OCI-LY7 (cell line): ENCODE results near the gene RBM26. TPM values are rescaled to one million over a fixed set of nuclear protein-coding genes. Genes with fewer than 3 reads are reported as not detected.
"Not testable (repeated sequence)": the region's sequence is repeated elsewhere in the genome, so short reads cannot be mapped to it uniquely, and the experiment has no call there.

Experiments
- BruUV-seq: library from RNA; stranded (reverse); fragments of 400-500 nt; replicated peaks from 2 replicates; lab custom pipeline; 2021; lab: Mats Ljungman, UMichigan
- CTCF ChIA-PET: fragments of 300-600 bp; sonication (Branson Sonifier 250); formaldehyde crosslinking; loops from one replicate; lab custom pipeline; 2022; ENCODE audit warnings: antibody characterized with exemption; ENCODE audit not compliant: unreplicated experiment; lab: Charles Lee
- POLR2A ChIA-PET: fragments of 300-600 bp; sonication (Branson Sonifier 250); formaldehyde crosslinking; loops from one replicate; lab custom pipeline; 2022; ENCODE audit warnings: antibody characterized with exemption; lab: Charles Lee
- DNase-seq: peaks from one replicate; pipeline ENCODE4 v3.0.0-alpha.2; 2015; ENCODE audit warnings: low spot score
- H2AFZ ChIP-seq: fragments of 200-600 bp; sonication (generic), shearing (Covaris generic); 2 replicates; pipeline ENCODE4 v1.6.1; 2014; ENCODE audit warnings: mild to moderate bottlenecking, antibody characterized with exemption, low read length, moderate library complexity
- H3K27ac ChIP-seq: fragments of 200-600 bp; sonication (generic); 2 replicates; pipeline ENCODE4 v1.5.1; 2014; ENCODE audit warnings: mixed run types, low read depth, mild to moderate bottlenecking, moderate library complexity, low read length, inconsistent platforms; ENCODE audit not compliant: poor library complexity, severe bottlenecking
- H3K36me3 ChIP-seq: fragments of 200-600 bp; sonication (generic); 2 replicates; pipeline ENCODE4 v1.6.1; 2014; ENCODE audit warnings: mild to moderate bottlenecking, antibody characterized with exemption, low read length, moderate library complexity, mixed read lengths; ENCODE audit not compliant: insufficient read depth
- H3K4me1 ChIP-seq: fragments of 200-600 bp; sonication (generic); 2 replicates; pipeline ENCODE4 v1.5.1; 2014; ENCODE audit warnings: mild to moderate bottlenecking, low read length; ENCODE audit not compliant: insufficient read depth, poor library complexity, severe bottlenecking
- H3K4me2 ChIP-seq: fragments of 200-600 bp; sonication (generic); 2 replicates; pipeline ENCODE4 v1.6.1; 2014; ENCODE audit warnings: mild to moderate bottlenecking, low read length
- H3K4me3 ChIP-seq: fragments of 200-600 bp; sonication (generic); 2 replicates; pipeline ENCODE4 v1.5.1; 2014; ENCODE audit warnings: mild to moderate bottlenecking, low read depth, low read length; ENCODE audit not compliant: poor library complexity, severe bottlenecking
- H3K79me2 ChIP-seq: fragments of 200-600 bp; sonication (generic); 2 replicates; pipeline ENCODE4 v1.6.1; 2016; ENCODE audit warnings: low read depth, mild to moderate bottlenecking, low read length, moderate library complexity, mixed read lengths; ENCODE audit not compliant: insufficient read depth
- H3K9me2 ChIP-seq: fragments of 200-600 bp; sonication (generic); 2 replicates; pipeline ENCODE4 v1.6.1; 2016; ENCODE audit warnings: mild to moderate bottlenecking, low read length, mixed read lengths; ENCODE audit not compliant: insufficient read depth
- H3K9me3 ChIP-seq: fragments of 200-600 bp; sonication (generic); 2 replicates; pipeline ENCODE4 v1.6.1; 2014; ENCODE audit warnings: mild to moderate bottlenecking, mixed run types, low read length, mixed read lengths
- H4K20me1 ChIP-seq: fragments of 200-600 bp; sonication (generic); 2 replicates; pipeline ENCODE4 v1.6.1; 2014; ENCODE audit warnings: mild to moderate bottlenecking, antibody characterized with exemption, low read length, moderate library complexity, mixed read lengths; ENCODE audit not compliant: insufficient read depth
- EZH2phosphoT487 ChIP-seq: fragments of 200-600 bp; sonication (generic); IDR thresholded peaks from 2 replicates; pipeline ENCODE4 v1.6.1; 2018; ENCODE audit warnings: low read depth, borderline replicate concordance, mild to moderate bottlenecking, mixed run types, antibody characterized with exemption, low read length, moderate library complexity, mixed read lengths
- intact Hi-C: fragments of 100-400 bp; cut with micrococcal nuclease; formaldehyde crosslinking; loops from one replicate; pipeline ENCODE4 v1.10.0; 2022; ENCODE audit not compliant: unreplicated experiment
- total RNA-seq, 2 experiments: library from RNA; depleted of rRNA in 1 of 2; stranded (reverse); fragments of >200 nt in 1 of 2; shearing (Covaris generic) in 1 of 2; gene quantifications; 2 replicates each; pipeline ENCODE4 v1.2.3, GENCODE V29; 2014 to 2022
- TF ChIP-seq, protein P1 (sequence below): fragments of 200-600 bp; sonication (generic); conservative IDR thresholded peaks from 2 replicates; pipeline ENCODE4 v1.5.1; 2014; ENCODE audit warnings: mild to moderate bottlenecking, antibody characterized with exemption, low read length, moderate library complexity, mixed read lengths

Gene RBM26
- total RNA-seq, 2 experiments from 2014 or later = 44.1 to 85.2 TPM

DNA sequence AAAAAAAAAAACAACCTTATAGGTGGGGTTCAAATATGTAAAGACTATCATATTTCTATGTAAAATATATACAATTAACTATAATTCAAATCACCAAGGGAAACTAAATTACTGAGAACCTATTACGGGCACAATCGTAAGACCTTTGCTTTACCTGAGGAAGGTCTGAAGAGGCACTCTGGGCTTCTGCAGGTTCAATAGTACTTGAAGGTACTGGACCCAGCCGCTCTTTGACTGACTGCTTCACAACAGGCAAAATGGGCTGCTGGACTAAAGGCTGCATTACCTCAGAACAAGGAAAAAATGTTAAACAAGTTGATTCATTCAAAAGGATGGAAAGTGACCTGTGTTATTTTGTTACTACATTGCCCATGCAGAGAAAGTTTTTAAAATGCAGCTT lies 51.8 kb downstream of the RBM26 start:
- H3K36me3 ChIP-seq = peaks cover 97% of the 10 kb centered on the region
- no peak overlapping the region for H3K27ac ChIP-seq
- DNase-seq = no peak
- H4K20me1 ChIP-seq = no peaks in the 10 kb centered on the region
- H3K4me1 ChIP-seq = no peaks in the 10 kb centered on the region
- H3K4me3 ChIP-seq = no peak overlapping the region
- POLR2A ChIA-PET = interaction anchor here (1.1 kb wide), 1 partner anchor 15 kb away, joined by 3 read pairs; no protein-coding TSS in a partner anchor
- CTCF ChIA-PET = no interaction called here
- BruUV-seq = no TSS peak
- no peak overlapping the region for H2AFZ ChIP-seq
- intact Hi-C loops = no loop called here
- no peak overlapping the region for H3K4me2 ChIP-seq
- no peaks in the 10 kb centered on the region for H3K9me2 ChIP-seq
- no peak for TF ChIP-seq EZH2phosphoT487
- TF ChIP-seq, protein P1, sequence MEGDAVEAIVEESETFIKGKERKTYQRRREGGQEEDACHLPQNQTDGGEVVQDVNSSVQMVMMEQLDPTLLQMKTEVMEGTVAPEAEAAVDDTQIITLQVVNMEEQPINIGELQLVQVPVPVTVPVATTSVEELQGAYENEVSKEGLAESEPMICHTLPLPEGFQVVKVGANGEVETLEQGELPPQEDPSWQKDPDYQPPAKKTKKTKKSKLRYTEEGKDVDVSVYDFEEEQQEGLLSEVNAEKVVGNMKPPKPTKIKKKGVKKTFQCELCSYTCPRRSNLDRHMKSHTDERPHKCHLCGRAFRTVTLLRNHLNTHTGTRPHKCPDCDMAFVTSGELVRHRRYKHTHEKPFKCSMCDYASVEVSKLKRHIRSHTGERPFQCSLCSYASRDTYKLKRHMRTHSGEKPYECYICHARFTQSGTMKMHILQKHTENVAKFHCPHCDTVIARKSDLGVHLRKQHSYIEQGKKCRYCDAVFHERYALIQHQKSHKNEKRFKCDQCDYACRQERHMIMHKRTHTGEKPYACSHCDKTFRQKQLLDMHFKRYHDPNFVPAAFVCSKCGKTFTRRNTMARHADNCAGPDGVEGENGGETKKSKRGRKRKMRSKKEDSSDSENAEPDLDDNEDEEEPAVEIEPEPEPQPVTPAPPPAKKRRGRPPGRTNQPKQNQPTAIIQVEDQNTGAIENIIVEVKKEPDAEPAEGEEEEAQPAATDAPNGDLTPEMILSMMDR = no peak
- H3K79me2 ChIP-seq = peaks cover 12% of the 10 kb centered on the region; the same call in 1 of the 2 replicates
- no peaks in the 10 kb centered on the region for H3K9me3 ChIP-seq

DNA sequence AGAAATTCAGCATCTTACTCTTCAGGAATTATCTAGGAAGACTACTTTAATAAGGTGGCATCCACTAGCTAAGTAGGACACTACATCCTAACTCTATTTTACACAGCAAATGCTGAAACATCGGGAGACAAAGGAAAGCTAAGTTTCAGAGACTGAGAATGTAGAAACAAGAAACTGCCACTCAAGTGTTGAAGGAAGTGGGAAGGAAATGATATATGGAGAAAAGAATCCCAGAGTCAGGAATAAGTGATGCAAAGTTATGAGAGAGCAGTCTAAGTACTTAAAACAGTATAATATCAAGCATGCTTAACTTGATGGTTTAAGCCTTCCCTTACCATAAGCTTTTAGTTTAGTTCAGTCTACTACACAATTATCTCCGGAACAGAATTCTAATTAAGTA lies 52.4 kb downstream of the RBM26 start:
- no peak overlapping the region for H2AFZ ChIP-seq
- DNase-seq = no peak
- intact Hi-C loops = no loop called here
- no TSS peak for BruUV-seq
- TF ChIP-seq EZH2phosphoT487 = no peak
- TF ChIP-seq, protein P1 = no peak
- no peak overlapping the region for H3K27ac ChIP-seq
- no peaks in the 10 kb centered on the region for H4K20me1 ChIP-seq
- H3K36me3 ChIP-seq = peaks cover 97% of the 10 kb centered on the region
- ChIA-PET CTCF (no interaction called here), POLR2A (no interaction called here)
- no peaks in the 10 kb centered on the region for H3K4me1 ChIP-seq
- no peaks in the 10 kb centered on the region for H3K9me3 ChIP-seq
- H3K79me2 ChIP-seq = peaks cover 12% of the 10 kb centered on the region; the same call in 1 of the 2 replicates
- H3K9me2 ChIP-seq = no peaks in the 10 kb centered on the region
- H3K4me3 ChIP-seq = no peak overlapping the region
- H3K4me2 ChIP-seq = no peak overlapping the region

DNA sequence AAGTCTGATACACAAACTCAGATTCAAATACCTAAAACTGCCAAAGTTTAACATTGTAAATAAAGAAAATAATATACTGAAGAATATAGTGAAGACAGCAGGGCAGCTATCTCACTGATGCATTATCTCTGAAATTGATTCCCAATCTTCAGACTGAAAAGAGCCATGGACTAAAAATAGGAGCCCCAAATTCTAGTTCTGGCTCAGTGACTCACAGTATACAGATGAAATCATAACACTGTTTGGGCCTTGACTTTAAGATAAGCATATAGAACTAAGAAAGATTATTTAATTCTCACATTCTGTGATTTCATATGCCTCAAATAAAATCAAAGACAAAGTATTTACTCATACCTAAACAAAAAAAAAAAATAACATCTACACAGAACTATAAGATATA lies 53.9 kb downstream of the RBM26 start:
- intact Hi-C loops = no loop called here
- Histone ChIP-seq H3K79me2 (peaks cover 12% of the 10 kb centered on the region; the same call in 1 of the 2 replicates), H3K4me3 (no peak overlapping the region), H3K4me2 (no peak overlapping the region), H3K9me2 (no peaks in the 10 kb centered on the region), H4K20me1 (no peaks in the 10 kb centered on the region; the same call in 1 of the 2 replicates), H3K9me3 (no peaks in the 10 kb centered on the region), H2AFZ (no peak overlapping the region), H3K36me3 (peaks cover 97% of the 10 kb centered on the region), H3K4me1 (no peaks in the 10 kb centered on the region), H3K27ac (no peak overlapping the region)
- POLR2A ChIA-PET = no interaction called here
- TF ChIP-seq EZH2phosphoT487 = no peak
- TF ChIP-seq, protein P1 = no peak
- DNase-seq = no peak
- BruUV-seq = no TSS peak
- CTCF ChIA-PET = no interaction called here

DNA sequence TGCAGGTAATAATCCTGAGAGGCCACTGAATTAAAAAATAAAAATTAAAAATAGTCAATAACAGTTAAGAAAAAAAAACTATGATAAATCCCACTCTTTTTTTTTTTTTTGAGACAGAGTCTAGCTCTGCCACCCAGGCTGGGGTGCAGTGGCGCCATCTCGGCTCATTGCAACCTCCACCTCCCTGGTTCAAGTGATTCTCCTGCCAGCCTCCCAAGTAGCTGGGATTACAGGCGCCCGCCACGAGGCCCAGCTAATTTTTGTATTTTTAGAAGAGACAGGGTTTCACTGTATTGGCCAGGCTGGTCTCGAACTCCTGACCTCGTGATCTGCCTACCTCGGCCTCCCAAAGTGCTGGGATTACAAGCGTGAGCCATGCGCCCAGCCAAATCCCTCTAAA lies 56.4 kb downstream of the RBM26 start:
- BruUV-seq, H3K4me1 ChIP-seq, H3K4me3 ChIP-seq, DNase-seq, H2AFZ ChIP-seq, H3K9me2 ChIP-seq, H3K9me3 ChIP-seq, H3K4me2 ChIP-seq, H4K20me1 ChIP-seq, H3K27ac ChIP-seq, intact Hi-C loops: not testable (repeated sequence)
- peaks cover 12% of the 10 kb centered on the region; the same call in 1 of the 2 replicates for H3K79me2 ChIP-seq
- CTCF ChIA-PET = interaction anchor here (0.6 kb wide), 1 partner anchor 608 kb away, joined by 3 read pairs; no protein-coding TSS in a partner anchor
- peaks cover 99% of the 10 kb centered on the region for H3K36me3 ChIP-seq
- POLR2A ChIA-PET = interaction anchor here (0.7 to 1.9 kb wide), 6 partner anchors 14 to 1146 kb away, joined by 3 to 5 read pairs (median 4); no protein-coding TSS in a partner anchor
